Vagina (tissue), 2 donors: Measurements from ENCODE around the gene ATOSB.

ENCODE experiments used
- POLR2A ChIP-seq, 2 donors: fragments of 450-650 bp; IDR thresholded peaks; one replicate each; pipeline ENCODE4 v1.6.1; 2017; ENCODE audit warnings: antibody characterized with exemption in 2 of 2, mild to moderate bottlenecking in 2 of 2, moderate library complexity in 2 of 2
- POLR2AphosphoS5 ChIP-seq, 2 donors: sonication (generic); formaldehyde crosslinking; IDR thresholded peaks; one replicate each; pipeline ENCODE4 v1.9.0; 2017; ENCODE audit warnings: antibody characterized with exemption in 2 of 2, mild to moderate bottlenecking in 2 of 2, low read depth in 1 of 2; ENCODE audit not compliant: insufficient read depth in 1 of 2
- TF ChIP-seq, protein P1 (sequence below), 3 experiments: fragments of 450-650 bp in 2 of 3; fragments of 200-600 bp in 1 of 3; sonication (generic) in 1 of 3; IDR thresholded peaks; one replicate each; pipeline ENCODE4 v1.5.1; 2017 to 2019; ENCODE audit warnings: antibody characterized with exemption in 3 of 3, mild to moderate bottlenecking in 2 of 3, moderate library complexity in 2 of 3

- TF ChIP-seq, protein P1, sequence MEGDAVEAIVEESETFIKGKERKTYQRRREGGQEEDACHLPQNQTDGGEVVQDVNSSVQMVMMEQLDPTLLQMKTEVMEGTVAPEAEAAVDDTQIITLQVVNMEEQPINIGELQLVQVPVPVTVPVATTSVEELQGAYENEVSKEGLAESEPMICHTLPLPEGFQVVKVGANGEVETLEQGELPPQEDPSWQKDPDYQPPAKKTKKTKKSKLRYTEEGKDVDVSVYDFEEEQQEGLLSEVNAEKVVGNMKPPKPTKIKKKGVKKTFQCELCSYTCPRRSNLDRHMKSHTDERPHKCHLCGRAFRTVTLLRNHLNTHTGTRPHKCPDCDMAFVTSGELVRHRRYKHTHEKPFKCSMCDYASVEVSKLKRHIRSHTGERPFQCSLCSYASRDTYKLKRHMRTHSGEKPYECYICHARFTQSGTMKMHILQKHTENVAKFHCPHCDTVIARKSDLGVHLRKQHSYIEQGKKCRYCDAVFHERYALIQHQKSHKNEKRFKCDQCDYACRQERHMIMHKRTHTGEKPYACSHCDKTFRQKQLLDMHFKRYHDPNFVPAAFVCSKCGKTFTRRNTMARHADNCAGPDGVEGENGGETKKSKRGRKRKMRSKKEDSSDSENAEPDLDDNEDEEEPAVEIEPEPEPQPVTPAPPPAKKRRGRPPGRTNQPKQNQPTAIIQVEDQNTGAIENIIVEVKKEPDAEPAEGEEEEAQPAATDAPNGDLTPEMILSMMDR (IDR thresholded peaks at IDR 0.05) = no peak
- TF ChIP-seq POLR2AphosphoS5 (IDR thresholded peaks at IDR 0.05; ENCODE audit: insufficient read depth in 1 of 2, low read depth in 1 of 2) (no peak), POLR2A (IDR thresholded peaks at IDR 0.05) (no peak)
These were observed 6.6 kb downstream of the ATOSB start for GRCh38 chr9:35108946-35109575.
